ENCODE data around the gene RAB4B.

The RAB4B gene

GRCh38 chr19:40750874-40751537, 27.0 kb upstream of the RAB4B start, which contains the start of gene SNRPA (continued):
- TF ChIP-seq ZNF776 (tag by site-specific recombination; IDR thresholded peaks at IDR 0.05; ENCODE audit: borderline replicate concordance) (no peak), SCRT2 (tag by site-specific recombination; IDR thresholded peaks at IDR 0.05) (no peak), ZNF629 (tag by site-specific recombination; IDR thresholded peaks at IDR 0.05) (no peak), ZNF292 (tag by site-specific recombination; IDR thresholded peaks at IDR 0.05; ENCODE audit: borderline replicate concordance, low read depth) (0 out of 2 replicates have a peak, but pooled peaks have one; percentile 3), ZNF701 (tag by site-specific recombination; IDR thresholded peaks at IDR 0.05) (no peak), ZNF660 (tag by site-specific recombination; IDR thresholded peaks at IDR 0.05) (peak; percentile 95), ZEB2 (tag by site-specific recombination; IDR thresholded peaks at IDR 0.05) (peak; percentile 23; the same call in 1 of the 2 replicates), KLF16 (tag by site-specific recombination; IDR thresholded peaks at IDR 0.05) (no peak; the same call in none of the 2 replicates), ZNF112 (tag by site-specific recombination; IDR thresholded peaks at IDR 0.05) (no peak), ZFP3 (tag by site-specific recombination; IDR thresholded peaks at IDR 0.05; ENCODE audit: low read depth) (no peak), ZNF394 (tag by site-specific recombination; IDR thresholded peaks at IDR 0.05; ENCODE audit: borderline replicate concordance) (peak; percentile 96), ZNF335 (tag by site-specific recombination; conservative IDR thresholded peaks at IDR 0.05) (peak; percentile 100), ZIC2 (tag by site-specific recombination; IDR thresholded peaks at IDR 0.05) (no peak), ZNF266 (tag by site-specific recombination; IDR thresholded peaks at IDR 0.05; ENCODE audit: low read depth) (no peak), ZNF585B (tag by site-specific recombination; IDR thresholded peaks at IDR 0.05) (no peak), ZBTB21 (tag by site-specific recombination; IDR thresholded peaks at IDR 0.05) (no peak; the same call in 1 of the 2 replicates), REST (tag by site-specific recombination; IDR thresholded peaks at IDR 0.05) (peak; percentile 52; the same call in 1 of the 2 replicates), ZNF133 (tag by site-specific recombination; IDR thresholded peaks at IDR 0.05) (no peak), ZNF433 (tag by site-specific recombination; IDR thresholded peaks at IDR 0.05; ENCODE audit: low read depth) (no peak), SP3 (tag by site-specific recombination; IDR thresholded peaks at IDR 0.05) (peak; percentile 68), ZNF169 (tag by site-specific recombination; IDR thresholded peaks at IDR 0.05) (no peak), ZNF324 (tag by site-specific recombination; IDR thresholded peaks at IDR 0.05) (no peak), ZNF302 (tag by site-specific recombination; IDR thresholded peaks at IDR 0.05; ENCODE audit: low read depth) (no peak)
- TF ChIP-seq, protein P1, sequence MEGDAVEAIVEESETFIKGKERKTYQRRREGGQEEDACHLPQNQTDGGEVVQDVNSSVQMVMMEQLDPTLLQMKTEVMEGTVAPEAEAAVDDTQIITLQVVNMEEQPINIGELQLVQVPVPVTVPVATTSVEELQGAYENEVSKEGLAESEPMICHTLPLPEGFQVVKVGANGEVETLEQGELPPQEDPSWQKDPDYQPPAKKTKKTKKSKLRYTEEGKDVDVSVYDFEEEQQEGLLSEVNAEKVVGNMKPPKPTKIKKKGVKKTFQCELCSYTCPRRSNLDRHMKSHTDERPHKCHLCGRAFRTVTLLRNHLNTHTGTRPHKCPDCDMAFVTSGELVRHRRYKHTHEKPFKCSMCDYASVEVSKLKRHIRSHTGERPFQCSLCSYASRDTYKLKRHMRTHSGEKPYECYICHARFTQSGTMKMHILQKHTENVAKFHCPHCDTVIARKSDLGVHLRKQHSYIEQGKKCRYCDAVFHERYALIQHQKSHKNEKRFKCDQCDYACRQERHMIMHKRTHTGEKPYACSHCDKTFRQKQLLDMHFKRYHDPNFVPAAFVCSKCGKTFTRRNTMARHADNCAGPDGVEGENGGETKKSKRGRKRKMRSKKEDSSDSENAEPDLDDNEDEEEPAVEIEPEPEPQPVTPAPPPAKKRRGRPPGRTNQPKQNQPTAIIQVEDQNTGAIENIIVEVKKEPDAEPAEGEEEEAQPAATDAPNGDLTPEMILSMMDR (tag by site-specific recombination; IDR thresholded peaks at IDR 0.05): no peak
- TF ChIP-seq, protein P2, sequence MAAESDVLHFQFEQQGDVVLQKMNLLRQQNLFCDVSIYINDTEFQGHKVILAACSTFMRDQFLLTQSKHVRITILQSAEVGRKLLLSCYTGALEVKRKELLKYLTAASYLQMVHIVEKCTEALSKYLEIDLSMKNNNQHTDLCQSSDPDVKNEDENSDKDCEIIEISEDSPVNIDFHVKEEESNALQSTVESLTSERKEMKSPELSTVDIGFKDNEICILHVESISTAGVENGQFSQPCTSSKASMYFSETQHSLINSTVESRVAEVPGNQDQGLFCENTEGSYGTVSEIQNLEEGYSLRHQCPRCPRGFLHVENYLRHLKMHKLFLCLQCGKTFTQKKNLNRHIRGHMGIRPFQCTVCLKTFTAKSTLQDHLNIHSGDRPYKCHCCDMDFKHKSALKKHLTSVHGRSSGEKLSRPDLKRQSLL (tag by site-specific recombination; IDR thresholded peaks at IDR 0.05): peak; percentile 19; the same call in 1 of the 2 replicates
- TF ChIP-seq, protein P3, sequence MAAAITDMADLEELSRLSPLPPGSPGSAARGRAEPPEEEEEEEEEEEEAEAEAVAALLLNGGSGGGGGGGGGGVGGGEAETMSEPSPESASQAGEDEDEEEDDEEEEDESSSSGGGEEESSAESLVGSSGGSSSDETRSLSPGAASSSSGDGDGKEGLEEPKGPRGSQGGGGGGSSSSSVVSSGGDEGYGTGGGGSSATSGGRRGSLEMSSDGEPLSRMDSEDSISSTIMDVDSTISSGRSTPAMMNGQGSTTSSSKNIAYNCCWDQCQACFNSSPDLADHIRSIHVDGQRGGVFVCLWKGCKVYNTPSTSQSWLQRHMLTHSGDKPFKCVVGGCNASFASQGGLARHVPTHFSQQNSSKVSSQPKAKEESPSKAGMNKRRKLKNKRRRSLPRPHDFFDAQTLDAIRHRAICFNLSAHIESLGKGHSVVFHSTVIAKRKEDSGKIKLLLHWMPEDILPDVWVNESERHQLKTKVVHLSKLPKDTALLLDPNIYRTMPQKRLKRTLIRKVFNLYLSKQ (tag by site-specific recombination; IDR thresholded peaks at IDR 0.05; ENCODE audit: borderline replicate concordance): no peak
